WTC11 (cell line): ENCODE measurements around the gene TGFBI. TPM values are rescaled to one million over a fixed set of nuclear protein-coding genes. Genes with fewer than 3 reads are reported as not detected.

Experiments used
- ATAC-seq: fragments of 200-7000 bp; cut with Tn5 transposase; 2 replicates; pipeline ENCODE4 v1.10.0; 2021; ENCODE audit warnings: mild to moderate bottlenecking, moderate library complexity
- CTCF ChIA-PET: fragments of 300-600 bp; sonication (Branson Sonifier 250); formaldehyde crosslinking; loops from one replicate; lab custom pipeline; 2021; ENCODE audit warnings: antibody characterized with exemption; lab: Charles Lee
- POLR2A ChIA-PET: fragments of 350-600 bp; sonication (Branson Sonifier 250); formaldehyde crosslinking; loops from one replicate; lab custom pipeline; 2021; ENCODE audit warnings: antibody characterized with exemption; lab: Charles Lee
- DNase-seq: peaks from one replicate; pipeline ENCODE4 v3.0.0; 2021; ENCODE audit warnings: low spot score
- H3K27ac Mint-ChIP-seq: 2 replicates; pipeline ENCODE4 v1.8.0; 2021; ENCODE audit warnings: mixed read lengths
- H3K27me3 Mint-ChIP-seq: 2 replicates; pipeline ENCODE4 v1.8.0; 2021; ENCODE audit warnings: low read depth, mild to moderate bottlenecking, moderate library complexity, mixed read lengths
- H3K36me3 Mint-ChIP-seq: 2 replicates; pipeline ENCODE4 v1.8.0; 2021; ENCODE audit warnings: mixed read lengths
- H3K4me1 Mint-ChIP-seq: 2 replicates; pipeline ENCODE4 v1.8.0; 2022; ENCODE audit warnings: mixed read lengths
- H3K4me3 Mint-ChIP-seq: 2 replicates; pipeline ENCODE4 v1.8.0; 2021; ENCODE audit warnings: mild to moderate bottlenecking, moderate library complexity, mixed read lengths
- H3K9me3 Mint-ChIP-seq: 2 replicates; pipeline ENCODE4 v1.8.0; 2021; ENCODE audit warnings: mixed read lengths
- AFF4 ChIP-seq: sonication (generic); formaldehyde crosslinking; IDR thresholded peaks from 2 replicates; pipeline ENCODE4 v1.8.1; 2023; ENCODE audit warnings: mild to moderate bottlenecking, missing genetic modification reagents, borderline replicate concordance
- ATF2 ChIP-seq: sonication (generic); formaldehyde crosslinking; IDR thresholded peaks from 2 replicates; pipeline ENCODE4 v1.8.1; 2022; ENCODE audit warnings: low read depth, missing genetic modification reagents, borderline replicate concordance
- CREM ChIP-seq: sonication (generic); formaldehyde crosslinking; IDR thresholded peaks from 2 replicates; pipeline ENCODE4 v1.8.1; 2022; ENCODE audit warnings: mild to moderate bottlenecking, missing genetic modification reagents, moderate library complexity
- E2F5 ChIP-seq: sonication (generic); formaldehyde crosslinking; IDR thresholded peaks from 2 replicates; pipeline ENCODE4 v1.8.1; 2022; ENCODE audit warnings: mild to moderate bottlenecking, moderate library complexity, missing genetic modification reagents
- ETV6 ChIP-seq: sonication (generic); formaldehyde crosslinking; IDR thresholded peaks from 2 replicates; pipeline ENCODE4 v1.8.1; 2022; ENCODE audit warnings: mild to moderate bottlenecking, missing genetic modification reagents
- FOXP4 ChIP-seq: sonication (generic); formaldehyde crosslinking; IDR thresholded peaks from 2 replicates; pipeline ENCODE4 v1.8.0; 2022; ENCODE audit warnings: mild to moderate bottlenecking, missing genetic modification reagents
- GRHL2 ChIP-seq: fragments of 250-450 bp; sonication (Bioruptor Pico); IDR thresholded peaks from 2 replicates; pipeline ENCODE4 v1.8.0; 2022; ENCODE audit warnings: mild to moderate bottlenecking, moderate library complexity; ENCODE audit not compliant: insufficient replicate concordance, severe bottlenecking
- IRF2 ChIP-seq: sonication (generic); formaldehyde crosslinking; IDR thresholded peaks from 2 replicates; pipeline ENCODE4 v1.8.0; 2022; ENCODE audit warnings: low read depth, missing genetic modification reagents, borderline replicate concordance
- JUN ChIP-seq: sonication (generic); formaldehyde crosslinking; IDR thresholded peaks from 2 replicates; pipeline ENCODE4 v1.8.0; 2023; ENCODE audit warnings: mild to moderate bottlenecking, missing genetic modification reagents
- MXD4 ChIP-seq: fragments of 250-450 bp; sonication (Bioruptor Pico); IDR thresholded peaks from 2 replicates; pipeline ENCODE4 v1.8.0; 2021; ENCODE audit warnings: mild to moderate bottlenecking, moderate library complexity, borderline replicate concordance
- NFATC4 ChIP-seq: fragments of 250-450 bp; sonication (Bioruptor Pico); IDR thresholded peaks from 2 replicates; pipeline ENCODE4 v1.9.0; 2021; ENCODE audit warnings: mild to moderate bottlenecking
- NR1H2 ChIP-seq: sonication (generic); formaldehyde crosslinking; IDR thresholded peaks from 2 replicates; pipeline ENCODE4 v1.9.0; 2021; ENCODE audit warnings: mild to moderate bottlenecking, moderate library complexity, missing genetic modification reagents
- PRRX2 ChIP-seq: fragments of 250-450 bp; sonication (Bioruptor Pico); IDR thresholded peaks from 2 replicates; pipeline ENCODE4 v1.8.0; 2021; ENCODE audit warnings: mild to moderate bottlenecking
- ZMAT4 ChIP-seq: fragments of 250-450 bp; sonication (Bioruptor Pico); IDR thresholded peaks from 2 replicates; pipeline ENCODE4 v1.9.0; 2021; ENCODE audit warnings: mild to moderate bottlenecking
- total RNA-seq: library from RNA; stranded (reverse); gene quantifications from 3 replicates; pipeline ENCODE4 v1.2.3, GENCODE V29; 2021
- TF ChIP-seq, protein P1 (sequence below): sonication (generic); formaldehyde crosslinking; IDR thresholded peaks from 2 replicates; pipeline ENCODE4 v1.8.1; 2023; ENCODE audit warnings: mild to moderate bottlenecking, moderate library complexity, missing genetic modification reagents
- TF ChIP-seq, protein P2 (sequence below): sonication (generic); formaldehyde crosslinking; IDR thresholded peaks from 2 replicates; pipeline ENCODE4 v1.8.0; 2022; ENCODE audit warnings: mild to moderate bottlenecking, missing genetic modification reagents
- TF ChIP-seq, protein P3 (sequence below): sonication (generic); formaldehyde crosslinking; IDR thresholded peaks from 2 replicates; pipeline ENCODE4 v1.8.0; 2022; ENCODE audit warnings: missing genetic modification reagents

TGFBI gene
- total RNA-seq, 1 experiment from 2014 or later = 7.2 TPM

- no peak overlapping the region for H3K27ac Mint-ChIP-seq
- TF ChIP-seq CREM (CRISPR knock-in tag) (no peak), E2F5 (CRISPR knock-in tag) (no peak), ETV6 (CRISPR knock-in tag) (no peak), ATF2 (CRISPR knock-in tag) (no peak), PRRX2 (no peak), AFF4 (CRISPR knock-in tag) (no peak), GRHL2 (CRISPR knock-in tag) (no peak), JUN (CRISPR knock-in tag) (no peak), FOXP4 (CRISPR knock-in tag) (no peak), ZMAT4 (CRISPR knock-in tag) (no peak), IRF2 (no peak), NFATC4 (no peak), MXD4 (CRISPR knock-in tag) (no peak), NR1H2 (no peak)
- TF ChIP-seq, protein P1, sequence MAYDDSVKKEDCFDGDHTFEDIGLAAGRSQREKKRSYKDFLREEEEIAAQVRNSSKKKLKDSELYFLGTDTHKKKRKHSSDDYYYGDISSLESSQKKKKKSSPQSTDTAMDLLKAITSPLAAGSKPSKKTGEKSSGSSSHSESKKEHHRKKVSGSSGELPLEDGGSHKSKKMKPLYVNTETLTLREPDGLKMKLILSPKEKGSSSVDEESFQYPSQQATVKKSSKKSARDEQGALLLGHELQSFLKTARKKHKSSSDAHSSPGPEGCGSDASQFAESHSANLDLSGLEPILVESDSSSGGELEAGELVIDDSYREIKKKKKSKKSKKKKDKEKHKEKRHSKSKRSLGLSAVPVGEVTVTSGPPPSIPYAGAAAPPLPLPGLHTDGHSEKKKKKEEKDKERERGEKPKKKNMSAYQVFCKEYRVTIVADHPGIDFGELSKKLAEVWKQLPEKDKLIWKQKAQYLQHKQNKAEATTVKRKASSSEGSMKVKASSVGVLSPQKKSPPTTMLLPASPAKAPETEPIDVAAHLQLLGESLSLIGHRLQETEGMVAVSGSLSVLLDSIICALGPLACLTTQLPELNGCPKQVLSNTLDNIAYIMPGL (CRISPR knock-in tag) = no peak
- TF ChIP-seq, protein P2, sequence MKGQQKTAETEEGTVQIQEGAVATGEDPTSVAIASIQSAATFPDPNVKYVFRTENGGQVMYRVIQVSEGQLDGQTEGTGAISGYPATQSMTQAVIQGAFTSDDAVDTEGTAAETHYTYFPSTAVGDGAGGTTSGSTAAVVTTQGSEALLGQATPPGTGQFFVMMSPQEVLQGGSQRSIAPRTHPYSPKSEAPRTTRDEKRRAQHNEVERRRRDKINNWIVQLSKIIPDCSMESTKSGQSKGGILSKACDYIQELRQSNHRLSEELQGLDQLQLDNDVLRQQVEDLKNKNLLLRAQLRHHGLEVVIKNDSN = no peak
- TF ChIP-seq, protein P3, sequence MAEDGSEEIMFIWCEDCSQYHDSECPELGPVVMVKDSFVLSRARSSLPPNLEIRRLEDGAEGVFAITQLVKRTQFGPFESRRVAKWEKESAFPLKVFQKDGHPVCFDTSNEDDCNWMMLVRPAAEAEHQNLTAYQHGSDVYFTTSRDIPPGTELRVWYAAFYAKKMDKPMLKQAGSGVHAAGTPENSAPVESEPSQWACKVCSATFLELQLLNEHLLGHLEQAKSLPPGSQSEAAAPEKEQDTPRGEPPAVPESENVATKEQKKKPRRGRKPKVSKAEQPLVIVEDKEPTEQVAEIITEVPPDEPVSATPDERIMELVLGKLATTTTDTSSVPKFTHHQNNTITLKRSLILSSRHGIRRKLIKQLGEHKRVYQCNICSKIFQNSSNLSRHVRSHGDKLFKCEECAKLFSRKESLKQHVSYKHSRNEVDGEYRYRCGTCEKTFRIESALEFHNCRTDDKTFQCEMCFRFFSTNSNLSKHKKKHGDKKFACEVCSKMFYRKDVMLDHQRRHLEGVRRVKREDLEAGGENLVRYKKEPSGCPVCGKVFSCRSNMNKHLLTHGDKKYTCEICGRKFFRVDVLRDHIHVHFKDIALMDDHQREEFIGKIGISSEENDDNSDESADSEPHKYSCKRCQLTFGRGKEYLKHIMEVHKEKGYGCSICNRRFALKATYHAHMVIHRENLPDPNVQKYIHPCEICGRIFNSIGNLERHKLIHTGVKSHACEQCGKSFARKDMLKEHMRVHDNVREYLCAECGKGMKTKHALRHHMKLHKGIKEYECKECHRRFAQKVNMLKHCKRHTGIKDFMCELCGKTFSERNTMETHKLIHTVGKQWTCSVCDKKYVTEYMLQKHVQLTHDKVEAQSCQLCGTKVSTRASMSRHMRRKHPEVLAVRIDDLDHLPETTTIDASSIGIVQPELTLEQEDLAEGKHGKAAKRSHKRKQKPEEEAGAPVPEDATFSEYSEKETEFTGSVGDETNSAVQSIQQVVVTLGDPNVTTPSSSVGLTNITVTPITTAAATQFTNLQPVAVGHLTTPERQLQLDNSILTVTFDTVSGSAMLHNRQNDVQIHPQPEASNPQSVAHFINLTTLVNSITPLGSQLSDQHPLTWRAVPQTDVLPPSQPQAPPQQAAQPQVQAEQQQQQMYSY (CRISPR knock-in tag) = no peak
- TF ChIP-seq, all 79 proteins: peak for 0
- POLR2A ChIA-PET = interaction anchor here (0.6 kb wide), 1 partner anchor 184 kb away, joined by 5 read pairs; no protein-coding TSS in a partner anchor
- no peak for ATAC-seq
- 0 out of 2 replicates have a peak, but pooled peaks cover 6% of the 10 kb centered on the region for H3K9me3 Mint-ChIP-seq
- no peak overlapping the region for H3K4me3 Mint-ChIP-seq
- no peak for DNase-seq
- H3K36me3 Mint-ChIP-seq = no peaks in the 10 kb centered on the region
- CTCF ChIA-PET = interaction anchor here (1.5 to 2.5 kb wide), 2 partner anchors 22 to 80 kb away, joined by 3 to 21 read pairs; no protein-coding TSS in a partner anchor
- H3K4me1 Mint-ChIP-seq = no peaks in the 10 kb centered on the region
- no peaks in the 10 kb centered on the region; the same call in 1 of the 2 replicates for H3K27me3 Mint-ChIP-seq
Measured at GRCh38 chr5:135999406-136000139, 29.2 kb upstream of the TGFBI start.
